ENCODE results near the gene AANAT.
"Not testable (repeated sequence)": the region's sequence is repeated elsewhere in the genome, so short reads cannot be mapped to it uniquely, and the experiment has no call there.

AANAT gene

GRCh38 chr17:76510831-76511244 is 43.4 kb downstream of the AANAT start:
- no peak for DNase-seq

GRCh38 chr17:76511668-76512365 is 44.4 kb downstream of the AANAT start:
- no peak for DNase-seq

- no peak for DNase-seq
These were observed 45.2 kb downstream of the AANAT start for GRCh38 chr17:76512366-76513305.

GRCh38 chr17:76513306-76513692 is 45.9 kb downstream of the AANAT start:
- DNase-seq = no peak

- not testable (repeated sequence) for DNase-seq
These were observed 47.0 kb downstream of the AANAT start for GRCh38 chr17:76514355-76514754.

- DNase-seq = no peak
These were observed 48.0 kb downstream of the AANAT start for GRCh38 chr17:76515274-76515949.

- DNase-seq = no peak
These were observed 50.2 kb downstream of the AANAT start for GRCh38 chr17:76517638-76518038.

- DNase-seq = no peak
These were observed 51.9 kb downstream of the AANAT start for GRCh38 chr17:76519048-76519966.
